ENCODE data around the gene ANXA11.
"Not testable (repeated sequence)": the region's sequence is repeated elsewhere in the genome, so short reads cannot be mapped to it uniquely, and the experiment has no call there.

ANXA11 gene

DNA sequence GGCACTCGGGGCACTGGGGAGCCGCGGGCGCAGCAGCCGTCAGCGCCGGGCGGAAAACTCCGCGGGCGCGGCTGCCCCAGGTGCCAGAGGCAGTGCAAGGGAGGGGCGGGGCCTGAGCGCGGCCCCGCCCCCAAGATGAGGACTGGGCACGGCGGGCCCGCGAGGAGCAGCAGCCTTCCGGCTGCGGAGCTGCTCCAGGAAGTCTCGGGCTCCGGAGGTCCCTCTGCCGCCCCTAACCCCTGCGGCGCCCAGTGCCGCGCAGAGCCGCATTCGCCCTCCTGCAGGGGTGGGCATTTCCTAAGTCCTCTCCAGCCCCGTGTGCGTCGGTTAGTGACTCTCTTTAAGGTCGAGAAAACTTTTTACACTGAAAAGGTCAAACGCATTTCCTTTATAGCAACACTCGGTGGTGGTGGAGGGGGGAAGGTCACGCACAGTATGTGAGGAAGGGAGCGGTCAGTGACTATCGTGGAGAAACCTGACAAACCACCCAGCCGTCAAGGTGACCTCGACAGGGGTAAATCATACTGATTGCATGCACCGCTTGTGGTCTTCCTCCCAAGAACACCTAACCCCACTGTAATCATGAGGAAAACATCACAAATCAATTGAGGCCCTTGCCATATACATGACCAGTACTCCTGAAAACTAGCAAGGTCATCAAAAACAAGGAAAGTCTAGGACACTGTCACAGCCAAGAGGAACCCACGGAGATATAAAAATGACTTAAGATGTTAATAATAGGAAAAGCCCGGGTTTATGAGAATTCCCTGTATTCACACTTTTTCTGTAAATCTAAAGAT lies at the start of gene ANXA11:
Gene ANXA11 (minus strand): TSS at position 61 of the 800 bp plus-strand sequence. CDS start 32,676 bp downstream, outside the sequence.
- DNase-seq (ENCODE audit: low read depth): peak; percentile 76

DNA sequence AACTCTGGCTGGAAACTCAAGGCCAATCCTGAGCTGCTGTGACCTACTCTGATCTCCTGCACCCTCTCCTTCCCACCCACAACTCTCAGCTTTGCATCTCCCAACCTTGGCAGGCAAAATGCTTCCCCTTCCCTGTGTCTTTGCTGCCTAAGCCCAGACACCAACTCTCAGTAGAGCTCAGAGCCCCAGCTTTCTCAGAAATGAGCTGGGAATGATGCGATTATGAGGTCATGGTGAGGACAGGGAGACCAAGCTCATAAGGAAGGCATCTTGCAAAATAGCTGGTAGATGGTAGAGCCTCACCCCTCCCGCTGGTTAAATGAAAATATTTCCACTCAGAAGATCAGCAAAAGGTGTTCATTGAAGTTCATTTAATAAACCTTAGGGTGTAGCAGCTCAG lies 49.4 kb upstream of the ANXA11 start:
- not testable (repeated sequence) for DNase-seq (ENCODE audit: low read depth)

DNA sequence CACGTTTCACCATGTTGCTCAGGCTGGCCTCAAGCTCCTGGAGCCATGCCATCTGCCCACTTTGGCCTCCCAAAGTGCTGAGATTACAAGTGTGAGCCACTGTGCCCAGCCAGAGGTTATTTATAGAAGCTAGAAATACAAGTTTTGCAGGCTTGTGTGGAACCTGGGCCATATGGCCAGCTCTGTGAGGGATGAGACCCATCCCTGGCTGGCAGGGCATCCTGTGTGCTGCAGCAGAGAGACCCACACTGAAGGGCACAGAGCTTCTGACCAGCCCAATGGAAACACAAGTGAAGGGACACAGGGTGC lies 48.6 kb upstream of the ANXA11 start:
- not testable (repeated sequence) for DNase-seq (ENCODE audit: low read depth)

DNA sequence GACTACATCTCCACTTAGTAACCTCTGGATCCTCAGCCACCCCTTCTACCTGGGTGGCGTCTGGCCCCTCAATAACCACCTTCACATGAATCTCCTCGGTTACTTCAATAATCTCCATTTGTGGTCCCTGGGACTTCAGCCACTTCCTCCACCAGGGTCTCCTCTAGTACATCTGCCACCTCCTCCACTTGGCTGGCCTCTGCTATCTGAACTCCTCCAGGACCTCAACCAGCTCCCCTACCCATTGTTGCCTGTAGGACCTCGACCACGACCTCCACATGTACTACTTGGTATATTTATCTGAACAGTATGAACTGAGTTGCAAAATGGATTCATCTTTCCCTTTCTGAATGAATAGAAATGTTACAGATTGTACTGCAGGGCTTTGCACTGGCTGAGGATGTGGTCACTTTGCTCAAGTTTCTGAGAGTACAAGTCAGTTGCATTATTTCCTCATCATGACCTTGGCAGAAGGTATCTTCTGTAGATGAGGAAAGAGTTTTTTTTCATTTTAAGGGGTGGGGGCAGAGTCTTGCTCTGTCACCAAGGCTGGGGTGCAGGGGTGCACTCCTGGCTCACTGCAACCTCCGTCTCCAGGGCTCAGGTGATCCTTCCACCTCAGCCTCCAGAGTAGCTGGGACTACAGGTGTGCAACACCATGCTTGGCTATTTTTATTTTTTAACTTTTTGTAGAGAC lies 48.1 kb upstream of the ANXA11 start:
- no peak for DNase-seq (ENCODE audit: low read depth)

DNA sequence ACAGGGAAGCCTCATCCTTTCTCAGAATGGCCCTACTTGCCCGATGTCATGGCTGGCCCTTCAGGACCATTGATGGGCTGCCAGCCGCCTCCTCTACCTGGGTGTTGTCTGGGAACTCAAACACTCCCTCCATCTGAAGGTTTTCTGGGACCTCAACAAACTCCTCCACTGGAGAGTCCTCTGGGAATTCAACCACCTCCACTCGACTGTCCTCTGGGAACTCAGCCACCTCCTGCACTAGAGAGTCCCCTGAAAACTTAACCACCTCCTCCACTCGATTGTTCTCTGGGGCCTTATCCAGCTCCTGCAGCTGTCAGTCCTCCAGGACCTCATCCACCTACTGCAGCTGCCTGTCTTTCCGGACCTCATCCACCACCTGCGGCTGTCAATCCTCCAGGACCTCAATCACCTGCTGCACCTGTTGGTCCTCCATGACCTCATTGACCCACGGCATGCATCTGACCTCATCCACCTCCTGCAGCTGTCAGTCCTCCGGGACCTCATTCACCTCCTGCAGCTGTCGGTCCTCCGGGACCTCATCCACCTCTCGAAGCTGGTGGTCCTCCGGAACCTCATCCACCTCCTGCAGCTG lies 47.1 kb upstream of the ANXA11 start:
- no peak for DNase-seq (ENCODE audit: low read depth)

DNA sequence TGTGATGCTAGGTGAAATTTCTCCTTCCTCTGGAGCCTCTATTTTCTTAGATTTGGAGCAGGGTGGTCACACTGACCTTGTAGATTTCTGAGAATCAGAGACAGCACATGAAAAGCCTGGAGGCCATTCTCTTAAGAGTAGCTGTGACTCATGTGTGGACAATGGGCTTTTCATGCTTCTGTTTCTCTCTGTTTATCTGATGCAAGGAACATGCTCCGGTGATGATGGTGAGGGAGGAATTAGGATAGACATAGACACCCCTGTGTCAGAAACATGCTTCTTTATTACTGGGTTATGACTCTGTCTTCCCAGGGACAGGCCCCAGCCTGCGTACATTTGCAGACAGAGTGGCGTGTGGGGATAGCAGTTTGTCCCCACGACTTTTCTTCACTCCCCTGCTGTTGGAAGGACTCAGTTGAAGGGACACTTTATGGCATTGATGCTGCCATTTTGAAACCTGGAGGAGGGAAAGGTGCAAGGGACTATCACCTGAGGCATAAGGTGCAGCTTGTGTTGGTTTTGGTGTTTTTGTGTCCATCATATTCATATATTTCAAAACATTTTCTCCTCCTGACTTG lies 46.5 kb upstream of the ANXA11 start:
- not testable (repeated sequence) for DNase-seq (ENCODE audit: low read depth)

DNA sequence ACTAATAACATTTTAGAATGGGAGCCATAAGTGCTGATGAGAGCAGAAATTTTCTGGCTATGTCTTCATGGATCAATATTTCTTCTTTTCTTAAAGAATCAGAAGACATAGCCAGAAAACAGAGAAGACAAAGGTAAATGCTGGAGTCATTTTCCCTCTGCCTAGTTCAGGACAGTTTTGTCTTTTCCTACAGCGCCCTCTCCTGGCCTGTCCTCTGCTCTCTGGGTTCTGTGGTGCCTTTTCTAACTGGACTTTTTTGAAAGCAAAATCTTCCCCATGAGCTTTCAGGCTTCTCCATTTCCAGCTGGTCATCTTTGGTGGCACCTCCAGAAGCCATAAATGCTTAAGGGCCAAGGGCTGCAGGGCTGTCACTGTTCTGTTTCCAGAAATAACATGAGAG lies 45.1 kb upstream of the ANXA11 start:
- not testable (repeated sequence) for DNase-seq (ENCODE audit: low read depth)

DNA sequence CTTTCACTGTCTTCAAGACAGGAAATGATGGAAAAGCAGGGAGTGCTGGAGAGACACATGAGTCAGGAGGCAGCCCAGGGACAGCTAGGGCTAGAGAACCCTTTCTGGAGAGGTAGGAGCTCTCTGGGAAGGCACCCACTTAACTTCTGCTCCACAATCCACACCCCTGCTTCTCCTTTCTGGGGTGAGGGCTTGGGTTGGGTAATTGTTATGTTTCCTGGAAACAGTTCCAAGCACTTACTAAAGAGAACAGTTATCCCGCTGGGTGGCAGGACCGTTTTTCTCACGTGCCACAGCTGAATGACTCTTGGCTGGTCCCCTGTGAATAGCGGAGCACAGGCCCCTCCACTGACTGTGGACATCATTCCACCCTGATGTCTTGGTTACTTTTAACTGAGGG lies 44.6 kb upstream of the ANXA11 start:
- not testable (repeated sequence) for DNase-seq (ENCODE audit: low read depth)

DNA sequence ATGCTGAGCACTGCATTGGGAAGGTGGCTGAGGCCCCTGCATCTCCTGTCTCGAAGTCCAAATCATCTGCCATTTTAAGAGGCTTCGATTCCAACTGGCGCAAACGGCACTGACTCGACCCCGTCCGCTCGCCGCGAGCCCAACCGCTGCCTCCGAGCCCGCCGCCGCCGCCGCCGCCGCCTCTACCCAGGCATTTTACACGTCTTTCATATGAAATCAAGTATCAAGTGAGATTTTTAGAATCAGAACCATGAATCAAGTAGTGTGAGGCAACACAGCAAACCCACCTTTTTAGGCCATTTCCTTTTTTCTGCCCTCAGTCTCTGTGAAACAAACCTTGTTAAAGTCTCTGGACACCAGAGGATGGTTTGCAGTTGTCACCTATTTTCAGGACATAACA lies 42.3 kb upstream of the ANXA11 start:
- DNase-seq (ENCODE audit: low read depth): not testable (repeated sequence)

DNA sequence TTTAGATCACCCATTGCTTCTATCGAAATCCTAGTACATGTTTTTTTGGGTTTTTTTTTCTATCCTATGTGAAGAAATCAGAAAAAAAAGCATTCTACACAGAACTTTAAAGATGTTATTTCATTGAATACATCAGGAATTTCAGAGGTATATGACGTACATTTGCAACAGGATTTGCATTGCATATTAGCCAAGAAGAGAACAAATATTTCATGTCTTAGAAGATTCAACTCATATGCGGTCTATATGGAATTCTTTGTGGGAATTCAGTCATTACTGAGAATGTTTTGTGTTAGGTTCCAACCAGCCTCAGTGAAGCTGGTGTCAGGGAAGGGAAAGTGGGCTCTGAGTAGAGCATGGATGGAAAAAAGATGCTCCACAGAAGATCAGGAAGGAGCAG lies 39.0 kb upstream of the ANXA11 start:
- DNase-seq (ENCODE audit: low read depth): not testable (repeated sequence)

DNA sequence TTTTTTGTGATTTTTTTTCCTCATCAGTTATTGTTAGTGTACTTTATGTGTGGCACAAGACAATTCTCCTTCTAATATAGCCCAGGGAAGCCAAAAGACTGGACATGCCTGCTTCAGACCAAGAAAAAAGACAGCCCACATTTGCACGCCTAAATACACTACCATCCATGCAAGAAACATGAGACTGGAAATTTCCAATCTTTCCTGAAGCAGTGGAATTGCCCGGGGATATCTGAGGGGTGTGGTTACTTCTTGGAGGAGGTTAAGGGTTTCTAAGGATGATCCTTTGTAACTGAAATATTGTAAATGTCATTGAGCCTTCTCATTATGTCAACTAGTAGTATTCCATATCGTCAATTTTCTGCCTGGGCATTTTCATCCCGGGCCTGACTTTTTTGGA lies 37.0 kb upstream of the ANXA11 start:
- not testable (repeated sequence) for DNase-seq (ENCODE audit: low read depth)

DNA sequence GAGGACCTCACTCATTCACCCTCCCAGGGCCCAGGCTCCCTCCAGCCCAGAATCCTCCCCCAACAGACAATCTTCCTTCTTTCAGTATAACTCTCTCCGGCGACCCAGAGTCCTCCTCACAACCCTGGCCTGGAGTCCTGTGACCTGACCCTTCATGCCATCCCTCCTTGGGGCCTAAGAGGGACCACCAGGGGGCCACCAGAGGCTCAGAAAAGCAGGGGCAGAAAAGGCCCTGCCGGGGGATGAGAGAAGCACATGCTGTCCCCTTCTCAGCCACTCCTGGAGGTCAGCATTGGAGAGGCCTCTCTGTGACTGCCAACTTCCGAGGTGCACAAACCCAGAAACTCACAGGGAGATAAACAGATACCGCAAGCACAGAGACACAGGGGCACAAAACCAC lies 31.1 kb upstream of the ANXA11 start:
- DNase-seq (ENCODE audit: low read depth): not testable (repeated sequence)

DNA sequence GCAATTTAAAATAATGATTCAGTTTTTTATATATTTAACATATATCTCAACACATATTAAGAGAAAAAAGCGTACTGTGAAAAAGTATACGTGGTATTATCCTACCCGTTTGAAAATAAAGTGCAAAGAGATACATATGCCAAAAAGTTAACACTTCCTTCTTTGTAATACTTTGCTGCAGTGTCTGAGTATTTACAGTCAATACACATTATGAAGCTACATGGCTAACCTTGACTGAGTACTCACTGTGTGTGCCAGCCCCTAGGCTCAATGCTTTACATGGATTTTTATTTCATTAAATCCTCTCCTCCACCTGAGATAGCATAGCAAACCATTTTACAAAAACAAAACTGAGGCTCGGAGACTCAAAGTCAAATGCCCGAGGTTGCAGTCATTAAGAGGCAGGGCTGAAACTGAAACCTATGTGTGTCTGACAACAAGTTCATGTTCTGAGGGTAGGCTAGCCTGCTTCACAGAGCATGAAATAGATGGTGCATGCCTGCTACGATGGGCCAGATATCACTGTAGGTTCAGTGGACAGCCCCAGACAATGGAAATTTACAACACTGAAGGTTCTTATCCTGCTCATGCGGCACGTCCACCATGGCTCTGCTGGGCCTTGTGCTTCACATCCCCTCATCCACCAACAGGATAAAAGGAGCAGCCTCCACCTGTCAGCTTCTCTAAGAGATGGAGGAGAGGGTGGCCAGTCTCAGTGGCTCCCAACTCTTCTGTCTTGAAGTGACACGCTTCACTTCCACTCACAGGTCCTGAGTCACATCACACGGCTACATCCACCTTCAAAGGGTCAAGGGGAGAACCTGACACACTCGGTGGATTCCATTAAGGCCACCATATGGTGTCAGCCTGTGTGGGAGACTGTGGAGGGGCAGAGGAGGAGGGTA lies 29.2 kb upstream of the ANXA11 start:
- not testable (repeated sequence) for DNase-seq (ENCODE audit: low read depth)

DNA sequence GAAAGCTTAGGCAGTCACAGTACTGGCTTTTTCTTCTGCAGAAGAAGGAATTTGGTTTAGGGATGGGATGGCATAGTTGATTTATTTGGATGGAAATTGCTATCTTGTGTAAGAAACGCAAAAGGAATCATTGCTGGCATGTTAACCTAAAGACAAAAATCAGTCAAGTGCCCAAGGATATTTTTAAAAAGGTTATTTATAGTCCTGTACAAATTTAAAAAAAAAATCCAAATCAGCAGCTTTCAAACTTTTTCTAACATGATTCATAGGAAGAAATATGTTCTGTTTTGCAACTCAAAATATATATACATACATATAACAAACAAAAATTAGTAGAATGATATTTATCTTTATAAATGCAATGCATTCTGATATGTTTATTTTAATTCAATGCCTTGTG lies 28.5 kb upstream of the ANXA11 start:
- DNase-seq (ENCODE audit: low read depth): not testable (repeated sequence)

DNA sequence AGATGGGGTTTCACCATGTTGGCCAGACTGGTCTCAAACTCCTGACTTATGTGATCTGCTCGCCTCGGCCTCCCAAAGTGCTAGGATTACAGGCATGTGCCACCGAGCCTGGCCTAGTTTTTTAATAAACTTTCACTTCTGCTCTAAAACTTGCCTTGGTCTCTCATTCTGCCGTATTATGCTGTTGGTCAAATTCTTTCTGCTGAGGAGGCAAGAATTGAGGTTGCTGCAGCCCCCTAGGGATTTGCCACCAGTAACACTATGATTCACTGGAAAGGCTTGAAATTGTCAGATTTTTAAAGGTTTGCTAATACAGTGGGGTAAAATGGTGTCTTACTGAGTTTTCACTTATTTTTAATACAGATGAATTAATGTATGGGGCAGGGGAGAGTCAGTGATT lies 21.4 kb upstream of the ANXA11 start:
- not testable (repeated sequence) for DNase-seq (ENCODE audit: low read depth)

DNA sequence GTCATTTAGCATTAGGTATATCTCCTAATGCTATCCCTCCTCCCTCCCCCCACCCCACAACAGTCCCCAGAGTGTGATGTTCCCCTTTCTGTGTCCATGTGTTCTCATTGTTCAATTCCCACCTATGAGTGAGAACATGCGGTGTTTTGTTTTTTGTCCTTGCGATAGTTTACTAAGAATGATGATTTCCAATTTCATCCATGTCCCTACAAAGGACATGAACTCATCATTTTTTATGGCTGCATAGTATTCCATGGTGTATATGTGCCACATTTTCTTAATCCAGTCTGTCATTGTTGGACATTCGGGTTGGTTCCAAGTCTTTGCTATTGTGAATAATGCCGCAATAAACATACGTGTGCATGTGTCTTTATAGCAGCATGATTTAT lies 17.7 kb upstream of the ANXA11 start:
- not testable (repeated sequence) for DNase-seq (ENCODE audit: low read depth)

DNA sequence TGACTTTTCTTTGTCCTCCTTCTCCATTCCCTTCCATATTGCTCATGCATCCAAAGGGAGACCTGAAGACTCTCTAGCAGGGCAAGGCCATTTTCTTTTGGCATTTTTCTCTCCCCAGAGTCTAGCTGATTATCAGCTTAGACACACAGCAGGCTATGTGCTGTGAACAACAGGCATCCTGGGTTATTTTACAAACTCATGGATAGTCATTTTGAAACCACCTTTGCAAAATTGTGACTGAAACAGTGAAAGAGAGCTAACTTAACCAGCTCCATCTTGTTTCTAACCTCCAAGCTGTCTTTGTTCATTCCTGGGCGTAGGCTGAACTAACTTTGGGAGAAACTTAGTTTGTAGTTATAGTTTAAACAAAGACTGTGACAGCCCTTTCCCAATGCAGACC lies 13.5 kb upstream of the ANXA11 start:
- not testable (repeated sequence) for DNase-seq (ENCODE audit: low read depth)

DNA sequence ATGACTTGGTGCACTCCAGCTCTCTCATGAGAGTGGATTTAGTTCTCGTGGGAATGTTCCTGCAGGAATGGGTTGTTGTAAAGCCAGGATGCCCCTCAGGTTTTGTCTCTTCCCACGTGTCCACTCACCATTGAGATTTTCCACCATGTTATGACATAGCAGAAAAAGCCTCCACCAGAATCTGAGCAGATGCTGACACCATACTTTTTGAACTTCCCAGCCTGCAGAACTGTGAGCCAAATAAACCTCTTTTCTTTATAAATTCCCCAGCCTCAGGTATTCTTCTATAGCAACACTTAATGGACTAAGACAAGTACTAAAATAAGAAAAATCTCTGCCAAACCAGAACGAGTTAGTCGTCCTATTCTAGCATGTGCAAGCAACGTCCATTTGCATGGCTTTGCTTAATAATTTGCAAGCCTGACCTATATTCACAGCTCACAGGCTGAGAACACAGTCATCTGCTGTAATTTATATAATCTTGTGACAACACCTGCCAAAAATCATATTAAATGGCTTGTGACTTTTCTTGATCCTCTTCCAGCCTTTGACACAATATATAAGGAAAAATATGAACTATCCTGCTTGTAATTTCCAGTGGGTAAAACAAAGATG lies 9.1 kb upstream of the ANXA11 start:
- not testable (repeated sequence) for DNase-seq (ENCODE audit: low read depth)

DNA sequence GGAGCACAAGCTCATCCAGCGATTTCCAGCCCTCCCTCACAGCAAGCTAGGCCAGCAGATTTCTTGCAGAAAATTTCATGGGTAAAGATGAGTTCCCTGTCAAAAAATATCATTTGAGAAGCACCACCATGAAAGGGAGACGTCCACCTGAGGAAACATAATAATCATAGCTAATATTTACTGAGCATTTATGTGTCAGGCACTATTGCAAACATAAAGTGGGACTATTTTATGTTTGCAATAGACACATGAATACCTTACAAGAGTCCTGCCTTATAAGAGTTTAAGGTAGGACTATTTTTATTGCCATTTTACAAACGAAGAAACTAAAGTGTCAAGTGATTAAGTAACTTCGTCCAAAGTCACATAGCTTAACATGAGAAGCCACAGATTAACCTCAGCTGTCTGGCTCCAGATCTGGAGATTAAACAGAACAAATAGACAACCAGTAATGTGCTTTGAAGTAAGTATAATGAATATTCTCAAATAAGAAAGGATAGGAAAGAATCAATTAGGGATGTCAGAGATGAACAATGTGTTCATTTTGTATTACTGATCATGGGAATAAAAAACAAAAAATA lies 7.3 kb upstream of the ANXA11 start:
- not testable (repeated sequence) for DNase-seq (ENCODE audit: low read depth)

DNA sequence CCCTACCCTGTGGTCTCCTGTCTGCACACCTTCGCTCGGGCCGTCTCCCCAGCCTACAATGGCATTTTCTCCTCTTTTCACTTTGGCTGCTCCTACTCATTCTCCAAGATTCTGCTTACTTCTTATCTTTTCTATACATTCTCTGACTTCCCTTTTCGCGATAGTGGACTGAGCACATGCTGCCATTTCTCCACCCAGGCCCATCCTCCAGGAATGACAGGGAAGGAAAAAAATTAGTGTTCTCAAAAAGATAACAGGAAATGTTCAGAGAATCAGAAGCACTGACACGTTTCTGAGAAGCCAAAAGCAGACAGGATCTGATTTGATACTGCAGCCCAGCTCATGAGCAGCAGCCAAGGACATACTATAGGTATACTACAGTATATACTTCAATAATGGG lies 6.4 kb upstream of the ANXA11 start:
- DNase-seq (ENCODE audit: low read depth): no peak

DNA sequence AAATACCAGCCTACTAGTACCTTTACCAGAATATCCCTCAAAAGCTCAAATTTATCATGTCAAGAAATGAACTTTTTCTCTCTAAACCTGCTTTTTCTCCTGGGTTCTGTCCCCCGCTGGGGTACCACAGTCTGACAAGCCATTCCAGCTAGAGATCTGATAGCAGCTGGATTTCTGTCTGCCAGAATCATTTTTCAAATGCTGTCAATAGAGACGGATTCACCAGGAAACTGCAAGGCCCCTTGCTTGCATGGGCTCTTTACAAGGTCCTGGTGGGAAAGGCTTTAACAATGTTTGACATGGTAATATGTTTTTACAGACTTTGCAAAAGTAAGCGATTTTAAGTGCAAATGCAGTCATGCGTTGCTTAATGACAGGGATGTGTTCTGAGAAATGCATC lies 4.9 kb upstream of the ANXA11 start:
- DNase-seq (ENCODE audit: low read depth): no peak

Data from stimulated activated CD4-positive, alpha-beta T cell treated with anti-CD3 and anti-CD28 coated beads, Interleukin-2, amount 100 ng/mL, for 4 hours (primary cell).